MV-4-11 (cell line): ENCODE measurements around the gene KCNH1.

Experiments used
- DNase-seq: peaks from one replicate; lab custom pipeline; 2025; lab: John Stamatoyannopoulos, UW

The KCNH1 gene

DNA sequence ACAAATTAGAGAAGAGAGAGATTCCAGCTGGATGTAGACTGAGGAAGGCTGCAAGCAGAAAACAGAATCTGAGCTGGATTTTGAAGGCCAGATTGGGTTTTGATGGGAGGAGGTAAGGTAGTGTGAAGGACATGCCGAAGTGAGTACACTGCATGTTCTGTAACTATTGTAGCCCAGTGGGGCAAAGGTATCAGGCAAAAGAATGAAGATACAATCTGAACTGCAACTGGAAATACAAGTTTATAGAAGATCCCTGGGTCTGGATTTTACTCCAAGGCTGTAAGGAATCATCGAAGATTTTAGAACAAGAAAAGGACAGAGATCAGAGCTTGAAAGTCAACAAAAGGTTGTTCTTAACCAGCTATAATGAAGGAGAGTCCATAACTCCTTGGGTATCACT lies 382.0 kb downstream of the KCNH1 start:
- DNase-seq: no peak

DNA sequence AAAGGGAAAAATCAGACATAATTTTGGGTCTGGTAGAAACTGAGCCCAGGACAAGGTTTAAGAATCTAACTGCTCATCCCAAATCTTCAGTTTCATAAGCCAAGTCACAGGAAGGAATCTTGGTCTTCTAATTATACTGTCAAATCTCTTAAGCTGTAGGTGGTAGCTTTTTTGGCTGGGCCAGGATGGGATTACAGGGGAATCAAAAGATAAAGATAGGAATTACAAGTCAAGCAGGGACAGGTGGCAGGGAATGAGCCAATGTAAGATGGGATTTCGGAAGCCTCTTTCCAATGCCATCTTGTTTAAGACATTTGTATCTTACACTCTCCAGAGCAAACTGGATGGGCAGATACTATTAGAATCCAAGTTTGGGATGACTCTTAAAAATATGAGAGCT lies 383.5 kb downstream of the KCNH1 start:
- no peak for DNase-seq

DNA sequence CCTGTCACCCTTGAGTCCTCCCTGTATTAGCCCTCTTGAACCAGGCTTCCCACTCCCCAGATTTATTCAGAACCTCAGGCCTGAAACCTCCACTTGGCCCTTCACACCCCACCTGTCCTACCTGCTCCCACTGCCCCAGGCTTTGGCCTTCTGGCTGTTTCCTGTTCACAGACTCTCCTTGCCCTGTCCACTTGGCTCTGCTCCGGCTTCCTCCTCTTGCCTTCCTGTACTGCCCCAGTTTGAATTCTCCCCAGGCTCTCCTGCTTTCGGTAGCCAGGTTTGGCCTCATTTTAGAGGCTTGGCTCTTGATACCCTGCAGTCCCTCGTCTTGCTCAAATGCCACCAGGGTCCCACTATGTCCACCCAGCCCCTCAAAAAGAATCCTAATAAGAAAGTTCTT lies 385.2 kb downstream of the KCNH1 start:
- no peak for DNase-seq

DNA sequence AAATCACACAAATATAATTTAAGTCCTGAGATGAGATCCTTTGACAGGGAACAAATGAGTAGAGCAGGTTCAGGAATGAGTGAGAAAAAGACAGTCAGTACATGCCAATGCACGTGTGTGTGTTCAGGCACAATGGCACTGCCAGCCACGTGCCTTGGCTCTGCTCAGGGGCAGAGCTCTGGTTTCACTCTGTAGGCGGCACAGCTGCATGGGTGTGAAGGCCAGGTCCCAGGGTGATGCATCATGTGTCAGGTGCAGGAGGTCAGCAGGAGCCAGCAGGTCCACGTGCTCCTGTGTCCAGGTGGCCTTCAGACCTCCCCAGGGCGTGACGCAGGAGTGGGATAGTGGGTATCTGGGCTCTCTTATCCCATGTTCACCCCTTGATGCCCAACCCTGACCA lies 386.1 kb downstream of the KCNH1 start:
- DNase-seq: no peak

DNA sequence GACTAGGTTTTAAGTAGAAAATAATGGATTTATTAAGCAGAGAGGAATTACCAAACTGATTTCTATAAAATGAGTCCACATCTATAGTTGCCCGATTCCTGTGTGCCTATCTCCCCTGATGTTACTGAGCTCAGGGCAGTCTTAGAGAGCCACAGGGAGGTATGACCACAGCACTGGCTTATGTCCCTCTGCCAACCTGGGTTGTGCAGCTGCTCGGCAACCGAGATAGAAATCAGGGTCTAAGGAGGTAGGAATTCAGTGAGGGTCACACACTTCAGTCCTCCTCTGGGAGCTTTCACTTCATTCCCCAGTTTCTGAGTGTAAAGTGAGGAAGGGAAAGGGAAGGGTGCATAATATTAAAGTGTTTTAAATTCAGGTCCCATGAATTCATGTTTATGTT lies 386.8 kb downstream of the KCNH1 start:
- no peak for DNase-seq

DNA sequence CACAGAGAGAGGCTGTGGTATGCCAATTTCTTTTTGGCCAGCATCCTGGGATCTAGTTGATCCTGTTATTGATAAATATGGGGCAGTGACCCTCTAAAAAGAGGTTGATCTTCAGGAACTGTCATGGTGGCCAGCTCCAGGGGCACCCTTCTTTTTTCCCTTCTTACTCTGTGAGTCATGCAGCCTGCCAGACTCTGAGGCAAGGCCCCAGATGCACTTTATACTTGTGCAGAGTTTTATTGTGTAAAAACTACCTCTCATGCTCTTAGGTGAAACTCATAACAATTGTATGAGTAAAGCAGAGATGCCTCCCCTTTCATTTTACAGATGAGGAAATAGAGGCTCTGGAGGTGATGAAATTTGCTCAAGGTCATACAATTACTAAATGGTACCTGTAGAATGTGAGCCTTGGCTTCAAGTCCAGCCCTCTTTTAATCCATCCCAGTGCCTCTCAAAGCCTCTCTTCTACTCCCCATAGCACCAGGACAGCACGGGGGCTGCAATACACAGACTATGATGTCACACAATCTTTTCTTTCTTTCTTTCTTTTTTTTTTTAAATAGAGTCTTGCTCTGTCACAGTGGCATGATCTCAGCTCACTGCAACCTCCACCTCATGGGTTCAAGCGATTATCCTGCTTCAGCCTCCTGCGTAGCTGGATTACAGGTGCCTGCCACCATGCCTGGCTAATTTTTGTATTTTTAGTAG lies 387.8 kb downstream of the KCNH1 start:
- no peak for DNase-seq

DNA sequence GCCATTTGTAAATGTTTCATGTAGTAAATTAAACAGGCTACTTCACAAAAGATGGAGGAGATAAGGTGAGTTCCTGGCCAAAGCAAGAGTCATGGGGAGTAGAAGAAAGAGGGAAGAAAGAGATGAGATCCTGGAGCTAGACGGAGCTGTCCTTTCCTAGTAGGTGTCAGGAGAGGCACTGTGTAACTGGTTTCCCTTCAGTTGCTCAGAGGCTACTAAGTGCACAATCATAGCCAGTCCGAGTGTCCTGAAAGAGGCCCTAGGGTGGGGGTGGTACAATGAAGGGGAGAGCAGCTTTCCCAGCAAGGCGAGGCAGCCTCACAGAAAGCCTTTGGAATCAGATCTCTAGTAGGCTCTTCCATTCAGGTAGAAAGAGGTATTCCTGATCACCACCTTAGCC lies 390.9 kb downstream of the KCNH1 start:
- DNase-seq: no peak

DNA sequence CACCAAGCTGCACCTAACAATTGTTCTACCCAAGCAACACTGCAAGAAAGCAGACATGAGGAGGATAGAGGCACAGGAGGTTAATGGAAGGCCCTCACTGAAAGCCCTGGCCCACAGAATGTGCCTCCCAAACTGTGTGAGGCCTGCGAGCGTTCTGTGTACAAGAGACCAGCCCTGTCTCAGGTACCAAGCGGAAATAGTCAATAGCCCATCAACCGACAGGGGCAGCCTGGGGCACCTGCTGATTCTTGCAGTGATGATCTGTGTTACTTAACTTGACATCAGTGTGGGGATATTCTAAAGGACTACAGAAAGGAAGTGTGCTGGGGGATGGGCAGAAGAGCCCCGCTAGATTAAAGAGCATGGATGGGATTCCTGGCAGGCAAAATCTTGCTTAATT lies 392.4 kb downstream of the KCNH1 start:
- no peak for DNase-seq

DNA sequence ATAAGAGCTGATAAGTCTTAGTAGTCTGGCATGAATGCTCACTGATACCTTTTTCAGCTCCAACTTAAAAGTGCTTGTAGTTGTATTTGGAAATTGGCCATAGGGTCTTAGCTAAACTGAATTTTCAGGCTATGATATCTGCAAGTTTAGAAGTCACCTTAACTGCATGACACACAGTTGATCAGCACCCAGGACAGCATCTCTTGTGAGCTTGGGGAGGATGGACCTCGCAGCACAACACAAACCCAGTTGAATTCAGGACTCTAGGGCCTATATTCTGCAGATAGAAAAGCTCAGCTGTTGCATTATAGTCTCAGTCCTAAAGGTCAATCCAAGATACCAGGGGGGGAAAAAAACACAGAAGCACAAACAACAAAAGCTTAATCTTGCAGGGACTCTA lies 394.3 kb downstream of the KCNH1 start:
- DNase-seq: no peak

DNA sequence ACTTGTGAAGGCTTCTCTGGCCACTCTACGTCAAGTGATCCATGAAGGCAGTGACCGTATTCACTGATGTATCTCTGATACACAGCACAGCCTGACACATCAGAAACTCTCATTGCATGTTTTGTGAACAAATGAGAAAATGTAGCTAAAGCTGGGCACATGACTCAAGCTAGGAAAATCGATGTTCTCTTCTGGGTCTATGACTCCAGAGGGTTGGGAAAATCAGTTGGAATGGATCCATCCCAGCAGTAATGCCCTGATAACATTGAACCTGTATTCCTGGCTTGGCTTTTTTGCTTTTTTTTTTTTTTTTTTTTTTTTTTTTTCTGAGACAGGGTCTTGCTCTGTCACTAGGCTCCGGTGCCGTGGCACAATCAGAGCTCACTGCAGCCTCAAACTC lies 395.7 kb downstream of the KCNH1 start:
- DNase-seq: no peak

DNA sequence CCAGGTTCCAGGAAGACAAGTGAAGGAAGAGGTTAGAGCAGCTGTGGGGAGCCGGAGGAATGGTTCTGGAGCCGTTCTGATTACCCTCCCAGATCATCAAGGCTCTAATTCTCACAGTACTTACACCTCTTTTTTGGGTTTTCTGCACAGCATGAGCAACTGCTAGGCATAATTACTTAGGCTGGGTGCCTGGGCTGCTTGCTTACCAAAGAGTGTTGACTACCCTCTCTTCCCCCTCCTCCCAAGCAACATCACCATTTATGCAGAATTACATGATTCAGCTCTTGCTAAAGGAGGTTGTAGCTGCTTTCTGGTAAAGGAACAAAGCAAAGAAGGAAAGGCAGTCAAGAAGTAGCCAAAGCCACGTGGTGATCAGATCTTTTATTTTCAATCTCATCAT lies 397.2 kb downstream of the KCNH1 start:
- DNase-seq: no peak

DNA sequence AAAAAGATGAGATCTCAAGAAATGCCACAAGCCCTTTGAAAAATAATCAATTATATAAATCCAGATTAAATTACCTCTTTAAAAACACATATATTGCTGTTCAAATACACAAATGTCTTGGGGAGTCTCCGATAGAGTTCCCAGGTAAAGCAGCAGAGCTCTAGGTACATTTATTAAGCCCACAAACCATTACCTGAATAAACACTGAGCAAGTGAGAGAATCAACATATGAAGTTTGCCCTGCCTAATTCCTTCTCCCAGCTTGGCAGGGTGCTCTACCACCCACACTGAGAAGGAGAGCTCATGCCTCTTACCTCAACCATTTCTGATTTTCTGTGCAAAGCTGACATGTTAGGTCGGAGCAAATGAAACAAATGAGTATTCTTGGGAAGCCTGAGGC lies 402.4 kb downstream of the KCNH1 start:
- no peak for DNase-seq

DNA sequence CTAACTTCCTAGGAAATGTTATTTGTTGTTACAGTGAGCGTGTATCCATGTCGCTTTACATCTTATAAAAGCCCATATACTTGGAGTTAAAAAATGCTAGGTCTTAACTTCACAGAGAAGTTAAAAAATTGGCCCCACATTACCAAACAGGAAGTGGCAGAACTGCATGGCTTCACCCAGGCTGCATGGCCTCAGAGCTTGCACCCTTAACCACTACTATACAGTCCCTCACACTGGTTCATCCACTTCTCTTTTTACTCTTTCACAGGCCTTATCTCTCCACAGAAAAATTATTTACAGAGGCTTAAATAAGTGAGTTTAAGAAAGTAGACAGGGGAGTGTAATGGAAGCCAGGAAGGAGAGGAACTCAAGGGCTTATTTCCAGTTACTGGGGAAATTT lies 402.8 kb downstream of the KCNH1 start:
- DNase-seq: peak; percentile 86

DNA sequence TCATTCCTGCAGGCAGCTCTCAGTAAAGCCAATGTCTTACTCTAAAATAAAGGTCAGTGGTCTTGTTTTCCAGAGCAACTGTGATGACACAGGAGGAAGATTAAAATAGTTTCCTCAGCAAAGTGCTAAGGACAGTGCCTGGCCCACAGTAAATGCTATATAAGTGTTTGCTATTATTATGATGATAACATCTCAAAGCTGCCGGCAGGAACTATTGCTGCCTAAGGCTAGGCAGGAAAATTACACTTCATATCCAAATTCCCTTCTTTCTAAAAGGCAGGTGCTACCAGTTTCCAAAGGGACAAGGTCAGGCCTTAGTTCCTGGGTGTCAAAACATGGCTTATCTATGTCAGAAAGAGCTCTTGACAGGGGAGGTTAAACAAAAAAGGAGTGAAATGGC lies 403.9 kb downstream of the KCNH1 start:
- no peak for DNase-seq

DNA sequence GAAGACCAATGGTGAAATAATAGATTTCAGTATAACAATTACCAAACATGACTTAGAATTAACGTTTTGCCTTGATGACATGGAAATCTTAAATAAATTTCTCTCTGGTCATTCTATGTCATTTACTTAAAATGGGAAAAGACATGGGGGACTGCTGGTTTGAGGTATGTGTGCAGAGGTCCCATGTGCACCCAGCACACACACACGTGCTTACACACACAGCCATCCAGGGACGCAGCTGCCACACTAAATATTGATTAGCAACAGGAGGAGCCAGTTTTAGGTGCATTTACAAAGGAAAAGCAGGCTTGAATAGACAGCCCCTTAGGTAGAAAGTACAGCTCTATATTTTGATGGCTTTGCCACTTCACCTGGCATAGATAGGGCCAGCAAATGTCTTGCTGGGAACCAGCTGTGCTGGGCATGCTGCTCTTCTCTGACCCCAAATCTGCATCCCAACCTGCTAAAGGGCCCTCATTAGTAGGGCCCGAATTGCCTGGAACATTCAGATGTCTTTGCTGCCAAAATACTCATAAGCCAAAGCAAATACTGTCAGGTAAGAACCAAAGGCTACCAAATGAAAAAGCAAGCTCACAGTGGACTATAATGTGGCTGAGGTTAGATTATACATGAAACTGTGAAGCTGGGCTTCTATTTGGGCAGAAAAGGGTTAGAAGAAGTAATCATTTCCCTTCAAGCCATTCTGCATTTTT lies 405.4 kb downstream of the KCNH1 start:
- DNase-seq: no peak

DNA sequence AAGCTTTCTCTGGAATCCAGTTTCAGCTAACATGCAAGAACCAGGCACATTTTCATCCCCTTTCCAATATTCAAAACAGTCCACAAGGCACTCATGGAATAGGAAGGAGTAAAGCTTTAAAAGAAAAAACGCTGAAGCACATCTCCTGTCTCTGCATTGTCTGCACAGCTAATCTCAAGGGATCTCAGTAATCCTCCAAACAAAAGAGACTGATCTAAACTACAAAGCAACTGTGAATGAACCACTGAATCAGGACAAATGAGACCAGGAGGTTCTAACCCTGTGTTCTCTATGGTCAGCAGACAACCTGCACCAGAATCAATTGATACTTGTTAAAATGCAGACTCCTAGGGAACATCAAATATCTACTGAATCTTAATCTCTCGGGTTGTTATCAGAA lies 406.2 kb downstream of the KCNH1 start:
- DNase-seq: no peak

DNA sequence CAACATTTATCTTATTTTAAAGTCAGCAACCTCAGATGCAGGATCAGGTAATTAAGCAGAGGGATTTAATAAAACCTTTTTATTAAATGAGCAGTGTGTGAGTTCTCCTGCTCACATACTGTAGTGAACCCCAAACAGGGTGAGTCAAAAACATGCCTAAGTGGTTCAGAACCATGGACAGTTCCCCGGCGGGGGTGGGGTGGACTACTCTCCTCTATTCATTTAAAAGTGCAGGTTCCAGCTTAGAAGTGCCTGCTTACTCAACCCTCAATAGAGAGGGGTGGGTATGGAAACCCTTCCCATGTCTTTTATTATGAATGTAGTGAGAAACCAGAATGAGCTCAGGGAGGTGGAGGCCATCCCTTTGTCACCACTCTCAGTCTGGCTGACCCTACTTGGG lies 407.3 kb downstream of the KCNH1 start:
- peak; percentile 49 for DNase-seq

DNA sequence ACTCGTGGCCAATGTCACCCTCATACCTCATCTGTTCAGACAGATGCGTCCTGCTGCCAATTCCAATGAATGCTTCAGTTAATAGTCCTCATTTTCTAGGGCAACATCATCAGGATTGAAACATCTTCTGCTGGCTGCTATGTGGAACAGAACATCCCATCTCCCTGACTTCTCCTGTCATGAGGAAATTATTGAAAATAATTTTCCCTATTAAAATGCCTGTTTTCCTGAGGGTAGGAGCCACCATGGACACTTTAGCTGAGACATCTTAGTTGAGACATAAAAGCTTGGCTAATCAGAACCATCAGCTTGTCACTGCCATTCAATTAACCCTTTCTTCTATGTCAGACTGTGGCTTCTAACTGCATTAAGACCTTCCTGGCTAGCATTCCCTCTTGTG lies 409.2 kb downstream of the KCNH1 start:
- DNase-seq: no peak

DNA sequence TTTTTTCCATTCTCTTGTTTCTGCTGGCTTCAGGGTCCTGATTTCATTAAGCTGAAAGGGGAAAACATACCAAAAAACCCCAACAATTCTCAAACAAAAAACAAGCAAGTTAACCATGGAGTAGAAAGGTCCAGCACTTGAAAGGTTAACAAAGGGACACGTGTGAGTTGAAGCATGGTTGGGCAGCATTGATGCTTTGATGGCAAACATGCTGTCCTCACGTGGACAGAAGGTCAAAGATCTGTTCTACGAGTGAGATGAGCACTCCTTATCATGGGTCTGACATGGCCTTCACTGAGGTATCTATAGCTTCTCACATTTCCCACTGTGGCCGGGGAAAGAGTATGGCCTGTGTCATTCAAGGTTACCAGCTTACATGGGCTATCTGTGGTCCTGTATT lies 410.3 kb downstream of the KCNH1 start:
- DNase-seq: no peak

DNA sequence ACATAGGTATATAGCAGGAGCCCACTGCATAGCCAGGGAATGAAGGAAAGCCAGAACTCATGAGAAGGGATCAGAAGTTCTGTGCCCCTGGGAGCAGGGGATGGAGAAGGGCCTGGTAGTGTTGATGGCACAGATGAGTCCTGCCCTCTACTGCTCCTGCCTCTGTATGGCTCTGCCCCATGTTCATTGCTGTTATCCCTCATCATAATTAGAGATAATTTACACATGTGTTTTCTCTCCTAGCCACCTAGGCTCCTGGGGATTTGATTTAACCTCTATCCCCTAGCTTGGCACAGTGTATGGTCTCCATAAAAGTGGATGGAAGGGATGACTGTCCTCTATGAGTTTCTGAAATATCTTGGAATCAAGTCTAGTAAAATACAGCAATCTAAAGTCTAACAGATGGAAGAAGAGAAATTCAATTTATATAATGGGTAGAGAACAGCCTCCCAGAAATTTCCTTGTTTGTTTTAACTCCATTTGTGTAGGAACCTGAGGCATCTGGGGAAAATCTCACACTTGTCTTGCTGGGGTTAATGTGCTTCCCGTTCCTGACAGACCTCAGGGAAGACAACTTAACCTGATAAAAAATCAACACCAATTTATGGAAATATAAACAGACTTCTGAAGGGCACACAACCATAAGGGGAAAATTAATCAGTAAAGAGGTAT lies 411.4 kb downstream of the KCNH1 start:
- DNase-seq: no peak

DNA sequence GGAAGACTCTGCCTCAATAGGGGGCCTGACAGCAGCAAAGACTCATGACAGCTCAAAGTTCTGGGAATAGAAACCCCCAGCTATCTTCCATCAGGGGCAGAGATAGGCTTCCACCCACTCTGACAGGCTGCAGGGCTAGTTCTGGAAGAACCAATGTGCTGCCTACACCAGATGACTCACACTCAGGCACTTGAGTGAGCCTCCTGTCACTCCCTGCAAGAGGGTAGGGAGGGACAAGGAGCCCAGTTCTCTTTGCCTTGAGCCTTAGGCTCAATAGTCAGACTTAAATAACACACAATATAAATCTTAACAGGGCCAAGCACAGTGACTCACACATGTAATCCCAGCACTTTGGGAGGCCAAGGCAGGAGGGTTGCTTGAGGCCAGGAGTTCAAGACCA lies 418.9 kb downstream of the KCNH1 start:
- no peak for DNase-seq

DNA sequence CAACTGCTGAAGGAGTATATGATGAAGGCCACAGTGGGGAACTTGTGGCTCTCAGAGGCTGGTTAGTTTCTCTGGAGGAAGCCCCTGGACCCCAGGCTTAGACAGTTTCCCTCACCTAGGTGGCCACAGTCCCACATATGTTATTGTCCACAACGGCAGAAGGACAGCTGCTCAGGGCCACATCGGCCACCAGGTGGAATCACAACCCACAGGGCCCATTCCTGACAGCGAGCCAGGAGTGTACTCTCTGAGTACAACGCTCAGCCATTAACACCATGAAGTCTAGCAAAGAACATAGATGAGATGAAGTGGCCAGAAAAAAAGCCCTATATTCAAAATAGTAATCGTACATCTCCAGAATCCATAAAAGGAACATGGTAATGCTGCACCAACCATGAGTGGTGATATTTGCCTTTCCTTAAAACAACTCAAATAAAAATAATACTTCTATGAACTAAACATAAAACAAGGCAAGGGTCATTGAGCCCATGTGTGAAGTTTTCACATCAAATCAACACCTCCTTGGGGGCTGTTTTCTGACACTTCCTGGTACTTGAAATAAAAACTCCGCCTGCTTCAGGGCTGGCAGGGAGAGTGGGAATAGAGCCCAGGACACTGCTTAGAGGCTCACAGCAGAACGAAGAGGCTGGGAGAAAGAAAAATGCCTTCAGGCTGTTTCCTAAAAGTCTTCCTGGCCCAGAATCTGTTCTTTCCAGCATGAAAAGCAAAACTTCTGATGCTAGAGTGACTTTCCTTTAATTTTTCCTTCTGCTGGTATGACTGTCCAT lies 421.9 kb downstream of the KCNH1 start:
- DNase-seq: no peak

DNA sequence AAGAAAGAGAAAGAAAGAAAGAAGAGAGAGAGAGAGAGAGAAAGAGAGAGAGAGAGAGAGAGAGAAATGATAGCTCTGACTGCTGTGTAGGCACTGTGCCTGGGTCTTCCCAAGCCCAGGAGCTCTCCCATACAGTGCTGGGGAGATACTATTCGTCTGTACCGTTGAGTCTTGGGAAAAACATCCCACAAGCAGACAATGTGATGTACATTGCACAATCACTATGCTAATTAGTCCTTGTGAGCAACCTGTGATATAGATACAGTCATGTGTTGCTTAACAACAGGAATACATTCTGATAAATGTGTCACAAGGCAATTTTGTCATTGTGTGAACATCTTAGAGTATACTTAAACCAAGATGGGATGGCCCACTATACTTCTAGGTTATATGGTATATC lies 424.2 kb downstream of the KCNH1 start:
- peak; percentile 17 for DNase-seq
